ELF-1 (cell line): ENCODE measurements around the gene LTO1.
"Not testable (repeated sequence)": the region's sequence is repeated elsewhere in the genome, so short reads cannot be mapped to it uniquely, and the experiment has no call there.

Experiments
- DNase-seq: peaks from one replicate; pipeline ENCODE4 v3.0.0-alpha.2; 2016; ENCODE audit warnings: low read depth, low spot score

LTO1 gene

GRCh38 chr11:69634590-69634989 is 40.6 kb downstream of the LTO1 start:
- DNase-seq = no peak

DNA sequence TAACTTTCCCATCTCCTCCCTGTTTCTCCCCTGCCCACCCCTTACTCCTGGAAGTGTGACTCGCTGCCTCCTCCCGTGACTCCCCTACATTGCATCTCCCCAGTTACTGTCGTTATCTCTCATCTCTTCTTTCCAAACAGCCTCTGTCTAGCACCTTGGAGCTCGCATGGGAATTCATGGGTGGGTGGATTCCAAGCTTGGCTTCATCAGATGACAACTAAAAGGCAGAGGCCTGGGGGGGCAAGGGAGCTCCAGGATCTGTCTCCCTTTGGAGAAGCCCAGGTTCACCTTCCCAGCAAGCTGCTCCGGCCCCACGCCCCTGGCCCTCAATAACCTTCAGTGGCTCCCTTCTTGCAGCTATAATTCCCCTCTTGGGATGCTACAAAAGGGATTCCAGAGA is 41.1 kb downstream of the LTO1 start:
- DNase-seq = no peak

DNA sequence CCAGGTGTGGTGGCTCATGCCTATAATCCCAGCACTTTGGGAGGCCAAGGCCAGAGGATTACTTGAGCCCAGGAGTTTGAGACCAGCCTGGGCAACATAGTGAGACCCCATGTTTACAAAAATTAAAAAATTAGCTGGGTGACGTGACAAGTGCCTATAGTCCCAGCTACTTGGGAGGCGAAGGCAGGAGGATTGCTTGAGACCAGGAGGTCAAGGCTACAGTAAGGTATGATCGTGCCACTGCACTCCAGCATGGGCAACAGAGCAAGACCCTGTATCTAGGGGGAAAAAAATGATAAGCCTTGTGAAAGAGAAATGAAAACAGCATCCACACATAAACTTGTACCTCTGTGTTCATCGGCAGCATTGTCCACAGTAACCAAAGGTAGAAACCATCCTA is 42.3 kb downstream of the LTO1 start:
- no peak for DNase-seq

DNA sequence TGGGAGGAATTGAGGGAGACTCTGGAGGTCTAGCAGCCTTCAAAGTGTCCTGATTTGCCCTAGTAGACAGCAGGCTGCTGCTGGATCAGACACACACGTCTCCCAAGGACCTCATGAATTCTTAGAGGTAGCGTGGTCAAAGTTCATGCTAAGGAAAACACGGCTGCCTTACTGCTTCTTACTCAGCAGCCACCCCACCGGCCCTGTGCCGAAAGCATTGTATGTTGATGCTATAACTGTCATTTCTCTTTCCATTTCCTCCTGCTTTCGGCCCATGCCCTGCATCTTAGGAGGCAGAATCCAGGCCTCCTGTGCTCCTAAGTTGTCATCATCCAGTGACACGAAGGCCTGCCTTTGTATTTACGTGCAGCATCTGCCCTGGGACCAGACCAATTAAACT is 44.7 kb downstream of the LTO1 start:
- no peak for DNase-seq

DNA sequence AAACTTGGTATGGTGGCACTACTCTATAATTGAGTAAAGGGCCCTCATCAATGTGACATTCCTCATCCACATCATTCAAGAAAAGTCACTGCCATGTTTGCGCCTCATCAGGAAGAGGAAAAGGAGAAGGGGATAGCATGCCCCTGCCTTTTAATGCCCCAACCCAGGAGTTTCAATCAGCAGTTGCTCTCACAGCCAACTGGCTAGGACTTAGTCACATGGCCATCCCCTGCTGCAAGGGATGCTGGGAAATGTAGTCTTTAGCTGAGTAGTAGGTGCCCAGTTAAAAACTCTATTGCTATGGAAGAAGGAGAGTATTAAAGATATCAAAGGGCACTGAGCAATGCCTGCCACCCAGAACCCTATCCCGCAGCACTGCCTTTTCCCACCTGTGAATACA is 45.1 kb downstream of the LTO1 start:
- DNase-seq = no peak

- no peak for DNase-seq
Observed at GRCh38 chr11:69627551-69627950, 47.6 kb downstream of the LTO1 start.

GRCh38 chr11:69625476-69625875 is 49.7 kb downstream of the LTO1 start:
- no peak for DNase-seq

DNA sequence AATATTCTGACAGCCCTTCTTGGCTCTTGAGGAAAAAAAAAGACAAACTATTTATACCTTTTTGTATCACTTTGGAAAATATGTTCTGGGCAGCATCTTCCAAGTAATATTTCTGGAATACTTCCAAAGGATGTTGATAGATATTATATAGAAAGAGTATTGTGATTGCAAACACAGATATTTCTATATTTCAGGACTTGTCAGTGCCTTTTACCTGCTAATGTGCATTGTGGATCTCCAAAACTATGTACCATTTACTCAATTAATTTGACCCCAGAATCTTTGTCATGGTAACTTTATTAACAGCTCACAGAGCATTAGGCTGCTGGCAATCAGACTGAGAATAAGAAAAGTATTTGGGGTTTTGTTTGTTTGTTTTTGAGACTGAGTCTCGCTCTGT is 50.9 kb downstream of the LTO1 start:
- no peak for DNase-seq

DNA sequence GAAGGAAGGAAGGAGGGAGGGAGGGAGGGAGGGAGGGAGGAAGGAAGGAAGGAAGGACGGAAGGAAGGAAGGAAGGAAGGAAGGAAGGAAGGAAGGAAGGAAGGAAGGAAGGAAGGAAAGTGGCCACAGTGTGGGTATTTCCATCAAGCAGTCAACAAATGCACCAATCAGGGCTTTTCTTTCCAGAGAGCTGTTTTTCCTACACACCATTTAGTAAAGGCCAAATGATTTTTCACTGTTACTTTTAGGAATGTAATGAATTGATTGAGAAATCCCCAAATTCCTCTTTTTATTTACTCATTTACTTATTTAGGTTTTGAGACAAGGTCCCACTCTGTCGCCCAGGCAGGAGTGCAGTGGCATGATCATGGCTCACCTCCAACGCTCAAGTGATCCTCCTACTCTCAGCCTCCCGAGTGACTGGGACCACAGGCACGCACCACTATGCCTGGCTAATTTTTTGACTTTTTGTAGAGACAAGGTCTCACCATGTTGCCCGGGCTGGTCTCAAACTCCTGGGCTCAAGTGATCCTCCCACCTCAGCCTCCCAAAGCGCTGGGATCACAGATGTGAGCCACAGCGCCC is 53.0 kb downstream of the LTO1 start:
- not testable (repeated sequence) for DNase-seq

DNA sequence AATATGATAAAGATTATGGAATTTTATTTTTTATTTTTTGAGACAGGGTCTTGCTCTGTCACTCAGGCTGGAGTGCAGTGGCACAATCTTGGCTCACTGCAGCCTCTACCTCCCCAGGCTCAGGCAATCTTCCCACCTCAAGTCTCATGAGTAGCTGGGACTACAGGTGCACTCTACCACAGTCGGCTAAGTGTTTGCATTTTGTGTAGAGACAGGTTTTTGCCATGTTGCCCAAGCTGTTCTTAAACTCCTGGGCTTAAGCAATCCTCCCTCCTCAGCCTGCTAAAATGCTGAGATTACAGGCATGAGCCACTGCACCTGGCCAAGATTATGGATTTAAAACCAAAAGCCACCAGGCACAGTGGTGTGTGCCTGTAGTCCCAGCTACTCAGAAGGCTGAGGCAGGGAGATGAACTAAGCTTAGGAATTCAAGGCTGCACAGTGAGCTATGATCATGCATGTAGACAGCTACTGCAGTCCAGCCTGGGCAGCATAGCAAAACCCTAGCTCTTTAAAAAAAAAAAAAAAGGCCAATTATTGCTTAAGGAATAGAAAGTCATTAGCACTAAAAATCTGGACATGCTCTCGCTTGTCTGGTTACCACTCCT is 54.4 kb downstream of the LTO1 start:
- no peak for DNase-seq

DNA sequence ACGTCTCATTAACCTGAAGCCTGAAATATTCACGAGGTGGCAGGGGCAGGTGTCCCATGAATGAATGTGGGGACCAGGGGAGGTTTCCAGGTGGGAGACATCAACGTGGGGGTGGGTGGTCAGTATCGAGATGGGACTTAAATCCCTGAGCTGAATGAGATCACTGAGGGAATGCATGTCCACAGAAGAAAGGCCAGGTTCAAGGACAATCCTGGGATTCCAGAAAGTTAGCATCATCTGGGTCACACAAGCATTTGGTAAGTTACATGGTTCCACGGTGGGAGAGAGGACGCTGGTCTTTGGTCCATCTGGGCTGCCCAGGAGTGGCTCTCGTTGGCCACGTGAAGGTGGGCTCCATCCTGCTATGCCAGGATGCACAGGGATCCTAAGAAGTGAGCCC is 56.9 kb downstream of the LTO1 start:
- no peak for DNase-seq

DNA sequence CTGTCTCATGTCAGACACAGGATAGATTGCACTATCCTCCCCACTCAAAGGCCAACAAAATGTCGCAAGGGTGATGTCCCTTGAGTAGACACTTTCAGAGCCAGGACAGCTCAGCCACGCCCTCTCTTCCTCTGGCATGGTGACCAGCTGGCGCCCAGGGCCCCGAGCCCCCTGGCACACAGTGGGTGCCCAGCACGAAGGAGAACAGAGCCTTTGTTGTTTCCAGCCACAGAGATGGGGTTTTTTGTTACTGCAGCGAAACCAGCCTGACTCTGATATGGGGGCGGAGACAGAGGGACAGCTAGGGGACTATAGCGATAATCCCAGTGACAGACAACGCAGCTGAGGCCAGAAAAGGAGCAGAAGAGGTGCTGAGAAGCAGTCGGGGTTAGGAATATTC is 57.5 kb downstream of the LTO1 start:
- DNase-seq = no peak

DNA sequence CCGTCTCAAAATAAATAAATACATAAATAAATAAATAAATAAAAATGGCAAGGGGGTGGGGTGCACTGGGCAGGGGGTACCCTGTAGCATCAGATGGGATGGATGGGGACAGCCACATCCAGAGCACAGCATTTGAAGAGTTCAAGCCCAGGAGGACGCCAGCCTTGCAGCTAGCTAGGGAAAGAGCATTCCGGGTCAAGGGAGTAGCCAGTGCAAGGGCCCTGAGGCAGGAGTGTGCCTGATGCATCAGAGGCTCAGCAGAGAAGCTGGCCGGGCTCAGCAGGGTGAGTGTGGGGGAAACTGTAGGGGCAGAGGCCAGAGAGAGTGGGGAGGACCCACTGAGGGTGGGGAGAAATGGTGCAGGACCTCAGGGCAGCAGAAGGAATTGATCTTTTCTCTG is 57.9 kb downstream of the LTO1 start:
- DNase-seq = no peak
